IMR-90 (cell line): ENCODE data around the gene TRIP11. TPM values are rescaled to one million over a fixed set of nuclear protein-coding genes. Genes with fewer than 3 reads are reported as not detected.

Experiments
- ATAC-seq: fragments of 200-7000 bp; cut with Tn5 transposase; 2 replicates; pipeline ENCODE4 v1.9.1; 2020; ENCODE audit warnings: low read depth, mild to moderate bottlenecking, moderate library complexity
- BruUV-seq: library from RNA; stranded (reverse); fragments of 400-500 nt; replicated peaks from 2 replicates; lab custom pipeline; 2021; lab: Mats Ljungman, UMichigan
- CTCF ChIA-PET: fragments of 300-600 bp; formaldehyde crosslinking; extraction: SDS; loops from one replicate; lab custom pipeline; 2021; ENCODE audit warnings: antibody characterized with exemption; lab: Yijun Ruan, JAX
- POLR2A ChIA-PET: fragments of 300-600 bp; sonication (Branson Sonifier 250); formaldehyde crosslinking; loops from one replicate; lab custom pipeline; 2022; ENCODE audit warnings: antibody characterized with exemption; ENCODE audit not compliant: unreplicated experiment; lab: Charles Lee
- DNase-seq: peaks from one replicate; pipeline ENCODE4 v3.0.0; 2013
- H2AFZ ChIP-seq: replicated peaks from 2 replicates; pipeline ENCODE3; 2013; ENCODE audit warnings: low read length, mild to moderate bottlenecking; ENCODE audit not compliant: poor library complexity
- H2AK5ac ChIP-seq: 2 replicates; pipeline ENCODE4 v1.6.1; 2013; ENCODE audit warnings: low read depth, low read length, inconsistent platforms
- H2AK9ac ChIP-seq: replicated peaks from 2 replicates; pipeline ENCODE3; 2013; ENCODE audit warnings: mild to moderate bottlenecking, low read depth, low read length, moderate library complexity; ENCODE audit not compliant: poor library complexity
- H2BK120ac ChIP-seq: 2 replicates; pipeline ENCODE4 v1.6.1; 2013; ENCODE audit warnings: low read depth, low read length, inconsistent platforms
- H2BK15ac ChIP-seq: 3 replicates; pipeline ENCODE4 v1.6.1; 2013; ENCODE audit warnings: low read depth, low read length, inconsistent platforms
- H2BK20ac ChIP-seq: 2 replicates; pipeline ENCODE4 v1.6.1; 2013; ENCODE audit warnings: low read depth, mild to moderate bottlenecking, inconsistent platforms, low read length, moderate library complexity
- H2BK5ac ChIP-seq: 2 replicates; pipeline ENCODE4 v1.6.1; 2013; ENCODE audit warnings: mild to moderate bottlenecking, low read depth, low read length, inconsistent platforms; ENCODE audit not compliant: poor library complexity, severe bottlenecking
- H3K14ac ChIP-seq: replicated peaks from 2 replicates; pipeline ENCODE4 v1.6.1; 2013; ENCODE audit warnings: low read depth, low read length, inconsistent platforms
- H3K18ac ChIP-seq: 2 replicates; pipeline ENCODE4 v1.6.1; 2013; ENCODE audit warnings: low read depth, low read length, control low read depth
- H3K23ac ChIP-seq: 2 replicates; pipeline ENCODE4 v1.6.1; 2013; ENCODE audit warnings: low read depth, low read length, inconsistent platforms
- H3K27ac ChIP-seq: 2 replicates; pipeline ENCODE4 v1.5.1; 2013; ENCODE audit warnings: mild to moderate bottlenecking, control low read depth, low read length; ENCODE audit not compliant: insufficient read depth
- H3K27me3 ChIP-seq: 2 replicates; pipeline ENCODE4 v1.6.1; 2013; ENCODE audit warnings: low read length; ENCODE audit not compliant: control insufficient read depth, insufficient read depth
- H3K36me3 ChIP-seq: 2 replicates; pipeline ENCODE4 v1.6.1; 2013; ENCODE audit warnings: low read length, mixed read lengths; ENCODE audit not compliant: control insufficient read depth, insufficient read depth
- H3K4ac ChIP-seq: 2 replicates; pipeline ENCODE4 v1.6.1; 2013; ENCODE audit warnings: low read depth, low read length, inconsistent platforms
- H3K4me1 ChIP-seq: 2 replicates; pipeline ENCODE4 v1.6.1; 2013; ENCODE audit warnings: low read length, mixed read lengths; ENCODE audit not compliant: control insufficient read depth, insufficient read depth
- H3K4me2 ChIP-seq: 2 replicates; pipeline ENCODE4 v1.6.1; 2013; ENCODE audit warnings: low read depth, mild to moderate bottlenecking, control low read depth, low read length, moderate library complexity
- H3K4me3 ChIP-seq: 2 replicates; pipeline ENCODE4 v1.5.1; 2013; ENCODE audit warnings: low read depth, mild to moderate bottlenecking, control low read depth, low read length, moderate library complexity; ENCODE audit not compliant: insufficient read depth
- H3K56ac ChIP-seq: 2 replicates; pipeline ENCODE4 v1.6.1; 2013; ENCODE audit warnings: low read length, inconsistent platforms; ENCODE audit not compliant: insufficient read depth; ENCODE audit errors: extremely low read depth
- H3K79me1 ChIP-seq, 2 experiments: 2 replicates each; pipeline ENCODE4 v1.6.1; 2013; ENCODE audit warnings: low read length in 2 of 2, inconsistent platforms in 1 of 2, low read depth in 1 of 2
- H3K9ac ChIP-seq: 2 replicates; pipeline ENCODE4 v1.6.1; 2013; ENCODE audit warnings: low read depth, low read length, control low read depth
- H3K9me1 ChIP-seq: 2 replicates; pipeline ENCODE4 v1.6.1; 2013; ENCODE audit warnings: low read length, inconsistent platforms; ENCODE audit not compliant: insufficient read depth
- H3K9me3 ChIP-seq: 2 replicates; pipeline ENCODE4 v1.6.1; 2013; ENCODE audit warnings: low read length; ENCODE audit not compliant: control insufficient read depth, insufficient read depth
- H4K20me1 ChIP-seq: 2 replicates; pipeline ENCODE4 v1.6.1; 2013; ENCODE audit warnings: low read length, inconsistent platforms; ENCODE audit not compliant: insufficient read depth
- H4K5ac ChIP-seq: 2 replicates; pipeline ENCODE4 v1.6.1; 2013; ENCODE audit warnings: mild to moderate bottlenecking, low read depth, low read length, control low read depth
- H4K8ac ChIP-seq, 2 experiments: 2 replicates each; pipeline ENCODE4 v1.6.1; 2013; ENCODE audit warnings: low read depth in 2 of 2, low read length in 2 of 2, control low read depth in 1 of 2, inconsistent platforms in 1 of 2
- H4K91ac ChIP-seq: 2 replicates; pipeline ENCODE4 v1.6.1; 2013; ENCODE audit warnings: low read depth, low read length, inconsistent platforms; ENCODE audit not compliant: insufficient read depth
- CEBPB ChIP-seq: IDR thresholded peaks from 2 replicates; pipeline ENCODE4 v1.6.1; 2012; ENCODE audit warnings: low read depth, low read length, improper control_type of control experiment
- CHD1 ChIP-seq: IDR thresholded peaks from 2 replicates; pipeline ENCODE4 v1.6.1; 2012; ENCODE audit warnings: low read depth, low read length, improper control_type of control experiment
- CTCF ChIP-seq: conservative IDR thresholded peaks from 2 replicates; pipeline ENCODE4 v1.5.1; 2012; ENCODE audit warnings: mild to moderate bottlenecking, low read depth, low read length, improper control_type of control experiment
- MAFK ChIP-seq: IDR thresholded peaks from 2 replicates; pipeline ENCODE4 v1.6.1; 2012; ENCODE audit warnings: low read depth, low read length, improper control_type of control experiment
- MAZ ChIP-seq: IDR thresholded peaks from 2 replicates; pipeline ENCODE4 v1.6.1; 2012; ENCODE audit warnings: low read depth, mild to moderate bottlenecking, low read length, improper control_type of control experiment, moderate library complexity, borderline replicate concordance
- RCOR1 ChIP-seq: IDR thresholded peaks from 2 replicates; pipeline ENCODE4 v1.6.1; 2012; ENCODE audit warnings: mild to moderate bottlenecking, low read length, improper control_type of control experiment; ENCODE audit not compliant: insufficient replicate concordance
- SMC3 ChIP-seq: fragments of 150-350 bp; IDR thresholded peaks from 2 replicates; pipeline ENCODE4 v1.6.1; 2016; ENCODE audit warnings: low read depth, mild to moderate bottlenecking, antibody characterized with exemption, low read length, moderate library complexity
- WGBS, 2 experiments: methylation state at CpG; one replicate each; pipeline versions ENCODE4 v1.1.5 to v1.1.7; 2013; ENCODE audit warnings: missing lambda C conversion rate in 2 of 2; ENCODE audit not compliant: insufficient read length in 1 of 2; ENCODE audit errors: extremely low coverage in 2 of 2; 5-methylcytosine and 5-hydroxymethylcytosine counted together
- dilution Hi-C: fragments of 300-500 bp; cut with HindIII; formaldehyde crosslinking; loops from one replicate; pipeline ENCODE4 v1.14.3; 2018; ENCODE audit warnings: low sequenced_read_pairs; ENCODE audit not compliant: unreplicated experiment
- in situ Hi-C: fragments of 300-500 bp; cut with MboI; formaldehyde crosslinking; loops from 3 replicates; pipeline ENCODE4 v1.14.3; 2019; ENCODE audit warnings: low sequenced_read_pairs, inconsistent platforms, mixed read lengths
- intact Hi-C: fragments of 100-400 bp; cut with micrococcal nuclease; formaldehyde crosslinking; loops from 2 replicates; pipeline ENCODE4 v1.10.0; 2022
- polyA plus RNA-seq, 3 experiments: library from polyadenylated mRNA; depleted of rRNA; stranded (reverse); fragments of >200 nt; gene quantifications; 2 replicates each; pipeline ENCODE4 v1.2.3, GENCODE V29; 2012; ENCODE audit warnings: low replicate concordance in 1 of 3
- total RNA-seq: library from RNA; depleted of rRNA; stranded (reverse); fragments of >200 nt; gene quantifications from 2 replicates; pipeline ENCODE4 v1.2.3, GENCODE V29; 2012

The TRIP11 gene
- total and polyA plus RNA-seq, 2 of the 4 experiments (the other 2 are of a cell fraction): 6.8 to 83.5 TPM

GRCh38 chr14:91987192-91987591 is 52.7 kb downstream of the TRIP11 start:
- in situ Hi-C loops: no loop called here
- BruUV-seq: no TSS peak
- CTCF ChIA-PET: interaction anchor here (1.2 kb wide), 1 partner anchor 10 kb away, joined by 4 read pairs; no protein-coding TSS in a partner anchor
- Histone ChIP-seq H3K36me3 (peaks cover 19% of the 10 kb centered on the region), H3K27ac (no peak overlapping the region), H3K9ac (no peak overlapping the region), H3K9me1 (0 out of 2 replicates have a peak, but pooled peaks cover 3% of the 10 kb centered on the region), H4K91ac (no peak overlapping the region), H3K56ac (no peak overlapping the region), H2BK20ac (no peak overlapping the region), H3K4me3 (no peak overlapping the region), H4K8ac (no peak overlapping the region), H3K23ac (no peak overlapping the region), H2AK5ac (no peak overlapping the region), H3K4me1 (peaks cover 4% of the 10 kb centered on the region; the same call in 1 of the 2 replicates), H2AFZ (no peak overlapping the region), H4K20me1 (no peaks in the 10 kb centered on the region), H3K14ac (no peak overlapping the region), H3K4ac (no peak overlapping the region), H3K18ac (no peak overlapping the region), H3K9me3 (no peaks in the 10 kb centered on the region), H2BK120ac (no peak overlapping the region), H3K4me2 (no peak overlapping the region), H2BK15ac (no peak overlapping the region), H2AK9ac (no peak overlapping the region), H3K79me1 (peaks cover 10 to 27% of the 10 kb centered on the region in 2 experiments), H2BK5ac (no peak overlapping the region), H3K27me3 (no peaks in the 10 kb centered on the region), H4K5ac (no peak overlapping the region)
- POLR2A ChIA-PET: no interaction called here
- no CpG with 5 or more reads among the region's 3 CpGs for WGBS, 2 experiments
- ATAC-seq (no peak), DNase-seq (no peak)
- intact Hi-C loops: no loop called here
- TF ChIP-seq MAZ: no peak
- TF ChIP-seq SMC3: no peak
- TF ChIP-seq CEBPB: no peak
- no peak for TF ChIP-seq RCOR1
- TF ChIP-seq MAFK: no peak
- no peak for TF ChIP-seq CHD1
- no peak for TF ChIP-seq CTCF
- dilution Hi-C loops: no loop called here
